GM10266 (cell line): ENCODE results near the gene NTNG1.
"Not testable (repeated sequence)": the region's sequence is repeated elsewhere in the genome, so short reads cannot be mapped to it uniquely, and the experiment has no call there.

Experiments used
- DNase-seq: peaks from one replicate; pipeline ENCODE4 v3.0.0; 2012; ENCODE audit errors: extremely low spot score
- TF ChIP-seq, protein P1 (sequence below): IDR thresholded peaks from 2 replicates; pipeline ENCODE4 v1.5.1; 2012; ENCODE audit warnings: mild to moderate bottlenecking, low read depth; ENCODE audit not compliant: control insufficient read depth, insufficient read depth; ENCODE audit errors: missing control alignments

The NTNG1 gene

DNA sequence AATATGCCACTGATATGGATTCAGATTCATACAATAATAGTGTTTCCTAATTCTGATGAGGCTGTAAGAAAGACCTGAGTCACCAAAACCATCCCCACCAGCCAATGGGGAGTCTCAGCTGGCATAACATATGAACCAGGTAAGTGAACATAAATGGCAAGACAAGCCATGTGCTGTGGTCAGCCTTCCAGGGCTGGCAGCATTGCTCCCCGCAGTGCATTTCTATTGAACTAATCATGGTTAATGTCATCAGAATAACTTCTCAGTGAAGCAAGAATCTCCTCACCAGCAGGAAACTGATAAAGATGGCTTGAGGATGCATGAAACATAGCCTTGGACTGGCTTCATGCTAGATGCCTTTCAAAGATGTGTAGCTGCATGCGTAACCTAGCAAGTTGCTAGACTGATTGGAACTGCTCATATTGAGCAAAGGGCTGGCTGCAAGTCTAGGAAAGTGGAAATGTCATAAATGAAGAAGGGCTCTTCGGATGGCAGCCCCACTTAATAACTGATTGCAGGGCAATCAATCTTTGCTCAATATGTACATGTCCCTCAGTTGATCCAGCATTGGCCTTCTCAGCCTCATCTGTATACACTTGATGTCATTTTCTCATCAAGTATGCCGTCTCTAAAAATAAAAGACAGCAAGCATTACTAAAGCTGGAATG, 88.0 kb downstream of the NTNG1 start:
- TF ChIP-seq, protein P1, sequence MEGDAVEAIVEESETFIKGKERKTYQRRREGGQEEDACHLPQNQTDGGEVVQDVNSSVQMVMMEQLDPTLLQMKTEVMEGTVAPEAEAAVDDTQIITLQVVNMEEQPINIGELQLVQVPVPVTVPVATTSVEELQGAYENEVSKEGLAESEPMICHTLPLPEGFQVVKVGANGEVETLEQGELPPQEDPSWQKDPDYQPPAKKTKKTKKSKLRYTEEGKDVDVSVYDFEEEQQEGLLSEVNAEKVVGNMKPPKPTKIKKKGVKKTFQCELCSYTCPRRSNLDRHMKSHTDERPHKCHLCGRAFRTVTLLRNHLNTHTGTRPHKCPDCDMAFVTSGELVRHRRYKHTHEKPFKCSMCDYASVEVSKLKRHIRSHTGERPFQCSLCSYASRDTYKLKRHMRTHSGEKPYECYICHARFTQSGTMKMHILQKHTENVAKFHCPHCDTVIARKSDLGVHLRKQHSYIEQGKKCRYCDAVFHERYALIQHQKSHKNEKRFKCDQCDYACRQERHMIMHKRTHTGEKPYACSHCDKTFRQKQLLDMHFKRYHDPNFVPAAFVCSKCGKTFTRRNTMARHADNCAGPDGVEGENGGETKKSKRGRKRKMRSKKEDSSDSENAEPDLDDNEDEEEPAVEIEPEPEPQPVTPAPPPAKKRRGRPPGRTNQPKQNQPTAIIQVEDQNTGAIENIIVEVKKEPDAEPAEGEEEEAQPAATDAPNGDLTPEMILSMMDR: no peak
- no peak for DNase-seq

DNA sequence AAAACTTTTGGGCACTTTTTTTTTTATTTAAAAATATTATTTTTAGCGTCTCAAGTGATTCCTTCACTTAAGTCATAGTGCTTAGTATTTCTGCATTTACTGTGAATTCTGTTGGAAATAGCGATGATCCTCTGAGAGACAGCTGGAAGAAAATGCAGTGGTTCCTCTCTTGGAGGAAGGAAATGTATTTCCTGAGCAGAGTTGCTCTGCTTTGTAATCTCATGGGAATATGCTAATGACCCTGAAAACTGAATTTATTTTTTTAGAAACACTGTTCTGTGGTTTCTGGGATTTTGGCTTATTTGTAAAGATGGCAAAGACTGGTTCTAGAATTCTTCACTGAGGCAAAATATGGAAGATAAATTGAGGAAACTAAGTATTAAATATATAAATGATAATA, 88.9 kb downstream of the NTNG1 start:
- TF ChIP-seq, protein P1: no peak
- DNase-seq: no peak

DNA sequence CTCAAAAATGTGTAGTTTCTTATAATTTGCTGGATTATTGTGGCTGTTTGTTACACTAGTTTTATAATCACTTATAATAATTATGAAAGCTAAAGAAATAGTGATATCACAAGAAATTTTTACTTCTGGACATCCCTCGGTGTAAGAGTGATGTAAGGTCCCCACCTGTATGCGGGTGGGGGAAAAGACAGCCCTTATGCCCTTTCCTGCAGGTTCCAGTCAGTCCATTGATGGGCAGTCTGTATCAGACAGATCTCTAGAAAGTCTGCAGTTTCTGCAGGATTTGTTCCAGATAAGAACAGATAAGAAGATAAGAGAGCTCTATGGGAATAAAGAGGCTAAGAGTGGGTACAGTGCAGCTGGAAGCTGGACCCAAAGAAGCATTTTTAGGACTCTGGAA, 89.3 kb downstream of the NTNG1 start:
- TF ChIP-seq, protein P1: no peak
- DNase-seq: no peak

DNA sequence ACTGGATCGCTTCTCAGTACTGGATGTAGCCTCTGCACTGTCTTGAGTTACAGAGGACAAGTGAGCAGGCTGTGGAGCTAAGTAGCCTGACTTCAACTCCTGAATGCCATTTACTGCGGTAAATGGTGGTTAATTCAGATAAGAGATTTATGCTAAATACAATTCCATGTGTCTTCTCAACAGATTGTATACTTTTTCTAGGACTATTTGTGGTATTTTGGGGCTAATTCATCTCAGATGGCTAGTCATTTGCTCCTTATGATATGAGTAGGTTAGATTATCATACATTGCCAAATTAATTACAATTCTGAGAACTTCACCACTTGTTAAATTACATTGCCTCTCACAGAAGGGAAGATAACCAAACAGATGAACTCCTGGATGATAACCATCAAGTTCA, 90.5 kb downstream of the NTNG1 start:
- DNase-seq: no peak

DNA sequence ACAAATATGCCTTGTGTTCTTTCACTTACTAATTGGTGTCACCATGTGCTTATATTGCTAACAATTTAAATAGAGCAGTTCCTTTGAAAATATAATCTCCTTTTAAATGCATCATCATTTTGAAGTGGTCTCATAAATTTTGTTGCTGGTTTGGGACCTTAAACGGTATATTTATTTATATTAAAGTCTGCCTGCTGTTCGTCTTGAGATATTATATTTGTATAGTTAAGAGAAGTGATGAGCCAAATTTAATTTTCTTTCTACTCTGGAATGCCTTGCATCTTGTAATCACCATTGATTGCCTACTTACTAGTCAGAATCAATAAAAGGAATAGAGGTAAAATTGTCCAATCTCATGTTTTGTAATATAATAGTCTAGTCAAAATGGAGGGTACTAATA, 91.6 kb downstream of the NTNG1 start:
- TF ChIP-seq, protein P1: no peak
- DNase-seq: no peak

More for the DNA sequence above, 90.5 kb downstream of the NTNG1 start:
- TF ChIP-seq, protein P1: no peak

DNA sequence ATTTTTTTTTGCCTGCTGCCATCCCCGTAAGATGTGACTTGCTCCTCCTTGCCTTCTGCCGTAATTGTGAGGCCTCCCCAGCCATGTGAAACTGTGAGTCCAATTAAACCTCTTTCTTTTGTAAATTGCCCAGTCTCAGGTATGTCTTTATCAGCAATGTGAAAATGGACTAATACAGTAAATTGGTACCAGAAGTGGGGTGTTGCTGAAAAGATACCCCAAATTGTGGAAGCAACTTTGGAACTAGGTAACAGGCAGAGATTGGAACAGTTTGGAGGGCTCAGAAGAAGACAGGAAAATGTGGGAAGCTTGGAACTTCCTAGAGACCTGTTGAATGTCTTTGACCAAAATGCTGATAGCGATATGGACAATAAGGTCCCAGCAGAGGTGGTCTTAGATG, 95.9 kb downstream of the NTNG1 start:
- DNase-seq: not testable (repeated sequence)

DNA sequence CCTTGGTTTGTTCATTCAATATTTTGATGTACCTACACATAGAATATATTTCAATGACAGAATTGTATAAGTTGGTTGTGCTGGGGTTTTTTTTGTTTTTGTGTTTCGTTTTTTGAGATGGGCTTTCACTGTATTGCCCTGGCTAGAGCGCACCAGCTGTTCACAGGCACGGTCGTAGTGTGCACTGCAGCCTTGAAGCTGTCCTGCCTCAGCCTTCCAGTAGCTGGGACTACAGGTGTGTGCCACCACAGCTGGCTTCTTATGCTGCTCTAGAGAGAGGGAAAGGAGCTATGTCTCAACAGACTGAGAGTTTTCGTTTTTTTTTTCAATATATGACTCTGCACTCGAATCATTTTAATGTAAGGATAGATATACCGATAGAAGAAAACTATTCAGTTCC, 102.6 kb downstream of the NTNG1 start:
- no peak for DNase-seq
- TF ChIP-seq, protein P1: no peak
